ENCODE results near the gene SLC25A23.

SLC25A23 gene

GRCh38 chr19:6424195-6424938 is 35.2 kb downstream of the SLC25A23 start, which contains the start of gene KHSRP:
KHSRP (minus strand) TSS chr19:6424811; CDS start chr19:6424701, 110 bp downstream.
- Mint-ChIP-seq H3K27me3 (no peaks in the 10 kb centered on the region), H3K9me3 (no peaks in the 10 kb centered on the region), H3K4me1 (peaks cover 37% of the 10 kb centered on the region), H3K4me3 (peak within 1 kb of the TSS; percentile 78), H3K27ac (ENCODE audit: low read depth) (peak within 1 kb of the TSS; percentile 72), H3K36me3 (ENCODE audit: insufficient read depth) (peaks cover 17% of the 10 kb centered on the region)
- ATAC-seq (replicated peaks; ENCODE audit: extremely low read depth, poor library complexity, severe bottlenecking) (no peak), DNase-seq (ENCODE audit: low spot score in 2 of 2) (no peak)

- H3K4me1 Mint-ChIP-seq = peaks cover 37% of the 10 kb centered on the region
- DNase-seq (ENCODE audit: low spot score in 2 of 2) (no peak), ATAC-seq (replicated peaks; ENCODE audit: extremely low read depth, poor library complexity, severe bottlenecking) (no peak)
- peak overlapping the region; percentile 48 for H3K27ac Mint-ChIP-seq (ENCODE audit: low read depth)
- H3K9me3 Mint-ChIP-seq = no peaks in the 10 kb centered on the region
- peak overlapping the region; percentile 78 for H3K4me3 Mint-ChIP-seq
- peaks cover 18% of the 10 kb centered on the region for H3K36me3 Mint-ChIP-seq (ENCODE audit: insufficient read depth)
- H3K27me3 Mint-ChIP-seq = no peaks in the 10 kb centered on the region
Measured at GRCh38 chr19:6423499-6424194, 35.9 kb downstream of the SLC25A23 start.

DNA sequence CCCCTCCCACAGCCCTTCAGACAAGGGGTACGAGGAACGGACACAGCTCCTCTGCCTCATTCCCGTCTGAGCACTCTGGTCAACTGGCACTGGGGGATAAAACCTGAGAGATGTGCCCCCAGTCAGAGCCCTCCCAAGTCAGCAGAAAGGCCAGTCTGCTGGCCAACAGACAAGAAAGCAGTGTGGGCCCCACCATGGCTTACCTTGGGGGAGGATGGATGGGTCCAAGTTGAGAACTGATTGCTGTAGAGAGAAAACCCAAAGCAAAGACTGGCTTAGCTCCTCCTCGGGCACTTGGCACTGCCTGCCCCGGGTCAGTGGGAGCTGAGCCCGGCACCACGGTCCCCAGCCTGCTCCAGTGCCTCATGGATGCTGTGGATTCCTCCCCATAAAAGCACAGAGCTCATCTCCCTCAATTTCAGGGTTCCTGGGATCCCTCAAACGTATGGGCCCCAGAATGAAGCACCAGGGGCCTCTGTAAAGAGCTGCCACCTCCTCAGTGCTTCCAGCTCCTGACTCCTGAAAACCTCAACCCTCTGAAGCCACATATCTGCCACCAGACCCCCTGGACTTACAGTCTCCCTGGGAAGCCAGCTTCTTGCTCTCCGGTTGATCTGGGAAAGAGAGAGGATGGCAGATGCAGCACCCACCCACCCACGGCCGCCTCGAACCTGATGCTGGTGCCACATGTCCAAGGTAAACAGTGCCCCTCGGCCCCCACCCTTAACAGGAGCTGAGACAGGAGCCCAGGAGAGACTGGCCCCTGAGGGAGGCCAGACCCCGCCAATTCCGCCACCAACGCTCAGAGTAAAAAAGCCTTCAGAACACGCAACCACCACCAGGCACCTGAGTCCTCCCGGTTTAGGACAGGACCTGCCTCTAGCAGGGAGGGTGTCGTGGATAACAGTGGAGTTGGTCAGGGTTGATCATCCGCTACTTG is 38.2 kb downstream of the SLC25A23 start:
- H3K36me3 Mint-ChIP-seq (ENCODE audit: insufficient read depth) = peaks cover 27% of the 10 kb centered on the region
- peaks cover 37% of the 10 kb centered on the region for H3K4me1 Mint-ChIP-seq
- H3K4me3 Mint-ChIP-seq = no peak overlapping the region
- no peak for ATAC-seq (replicated peaks; ENCODE audit: extremely low read depth, poor library complexity, severe bottlenecking)
- H3K27ac Mint-ChIP-seq (ENCODE audit: low read depth) = no peak overlapping the region
- H3K27me3 Mint-ChIP-seq = no peaks in the 10 kb centered on the region
- no peak for DNase-seq (ENCODE audit: low spot score in 2 of 2)
- no peaks in the 10 kb centered on the region for H3K9me3 Mint-ChIP-seq

DNA sequence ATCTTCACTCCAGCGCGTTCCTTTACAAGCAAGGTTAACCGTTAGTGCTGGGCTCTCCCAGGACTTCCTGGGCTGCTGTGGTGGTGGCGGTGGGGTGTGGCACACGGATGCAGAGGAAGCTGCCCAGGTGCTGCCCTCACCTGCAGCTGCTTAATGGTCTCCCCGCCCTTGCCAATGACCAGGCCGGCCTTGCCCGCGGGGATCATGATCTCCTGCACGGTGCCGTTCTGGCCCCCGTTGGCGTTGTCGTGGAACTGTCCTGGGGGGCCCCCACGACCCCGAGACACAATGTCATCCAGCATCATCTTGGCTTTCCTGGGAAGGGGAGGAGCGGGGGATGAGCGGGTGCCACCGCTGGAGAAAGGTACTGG is 41.0 kb downstream of the SLC25A23 start:
- H3K27ac Mint-ChIP-seq (ENCODE audit: low read depth) = no peak overlapping the region
- no peak overlapping the region for H3K4me3 Mint-ChIP-seq
- DNase-seq (ENCODE audit: low spot score in 2 of 2) = no peak
- H3K27me3 Mint-ChIP-seq = no peaks in the 10 kb centered on the region
- peaks cover 22% of the 10 kb centered on the region for H3K4me1 Mint-ChIP-seq
- no peak for ATAC-seq (replicated peaks; ENCODE audit: extremely low read depth, poor library complexity, severe bottlenecking)
- H3K9me3 Mint-ChIP-seq = no peaks in the 10 kb centered on the region
- peaks cover 38% of the 10 kb centered on the region for H3K36me3 Mint-ChIP-seq (ENCODE audit: insufficient read depth)

GRCh38 chr19:6417713-6418561 is 41.7 kb downstream of the SLC25A23 start:
- Mint-ChIP-seq H3K36me3 (ENCODE audit: insufficient read depth) (peaks cover 38% of the 10 kb centered on the region), H3K4me3 (no peak overlapping the region), H3K4me1 (peaks cover 16% of the 10 kb centered on the region), H3K27me3 (no peaks in the 10 kb centered on the region), H3K27ac (ENCODE audit: low read depth) (no peak overlapping the region), H3K9me3 (no peaks in the 10 kb centered on the region)
- ATAC-seq (replicated peaks; ENCODE audit: extremely low read depth, poor library complexity, severe bottlenecking) (no peak), DNase-seq (ENCODE audit: low spot score in 2 of 2) (no peak)

DNA sequence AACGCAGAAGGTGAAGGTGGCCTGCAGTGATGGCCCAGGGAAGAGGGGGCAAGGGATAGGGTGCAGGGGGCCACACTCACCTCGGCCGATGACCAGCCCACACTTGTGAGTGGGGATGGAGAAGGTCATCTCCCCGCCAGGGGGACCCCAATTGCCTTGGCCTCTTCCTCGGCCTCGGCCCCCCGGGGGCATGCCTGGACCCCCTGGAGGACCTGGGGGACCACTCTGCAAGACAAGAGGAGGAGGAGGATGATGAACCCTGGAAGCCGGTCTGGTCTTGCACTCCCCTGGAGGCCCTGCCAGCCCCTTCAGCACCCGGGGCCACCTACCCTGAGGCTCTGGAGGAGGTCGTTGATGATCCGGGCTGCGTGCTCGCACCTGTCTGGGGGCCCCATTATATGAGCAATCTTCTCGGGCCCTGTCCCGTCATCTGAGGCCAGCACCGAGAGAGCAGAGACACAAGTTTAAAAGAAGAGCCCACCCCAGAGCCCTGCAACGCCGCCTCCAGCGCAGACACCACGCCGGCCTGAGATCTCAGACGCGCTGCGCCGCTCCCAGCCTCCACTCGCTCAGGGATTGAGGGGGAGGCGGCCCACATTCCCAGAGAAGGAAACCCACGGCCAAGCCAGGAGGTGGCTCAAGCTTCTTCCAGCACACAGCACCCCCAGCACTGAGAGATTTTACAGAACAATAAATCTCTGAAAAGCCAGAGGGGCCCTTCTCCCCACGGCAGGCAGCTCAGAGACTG is 42.8 kb downstream of the SLC25A23 start:
- Mint-ChIP-seq H3K4me3 (no peak overlapping the region), H3K27me3 (no peaks in the 10 kb centered on the region), H3K36me3 (ENCODE audit: insufficient read depth) (peaks cover 34% of the 10 kb centered on the region), H3K27ac (ENCODE audit: low read depth) (no peak overlapping the region), H3K4me1 (peaks cover 6% of the 10 kb centered on the region), H3K9me3 (no peaks in the 10 kb centered on the region)
- ATAC-seq (replicated peaks; ENCODE audit: extremely low read depth, poor library complexity, severe bottlenecking) = no peak
- DNase-seq (ENCODE audit: low spot score in 2 of 2) = no peak

DNA sequence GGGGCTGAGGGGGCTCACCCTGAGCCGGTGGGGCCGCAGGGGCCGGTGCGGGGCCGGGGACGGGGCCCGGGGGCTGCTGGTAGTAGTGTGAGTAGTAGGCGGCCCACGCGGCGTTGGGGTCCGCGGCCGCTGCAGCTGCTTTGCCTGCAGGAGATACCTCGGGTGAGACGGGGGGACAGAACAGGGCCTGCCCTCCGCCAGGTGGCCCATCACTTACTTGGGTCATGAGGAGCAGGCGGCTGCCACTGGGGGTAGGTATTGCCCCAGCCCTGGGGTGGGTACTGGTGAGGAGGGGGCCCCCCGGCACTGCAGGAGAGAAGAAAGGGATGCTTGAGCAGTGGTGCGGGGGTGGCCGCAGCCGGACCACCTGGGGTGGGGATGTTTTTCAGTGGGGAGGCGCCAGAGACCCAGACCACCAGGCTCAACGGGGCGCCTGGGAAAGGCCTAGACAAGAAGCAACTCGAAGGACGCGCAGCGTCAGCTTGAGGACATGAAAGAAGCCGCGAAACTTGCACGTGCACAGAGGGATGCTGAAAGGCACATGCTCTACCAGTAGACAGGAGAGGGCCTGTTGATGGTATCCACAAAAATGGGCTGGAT is 43.9 kb downstream of the SLC25A23 start:
- no peak for DNase-seq (ENCODE audit: low spot score in 2 of 2)
- H3K27ac Mint-ChIP-seq (ENCODE audit: low read depth) = no peak overlapping the region
- no peak for ATAC-seq (replicated peaks; ENCODE audit: extremely low read depth, poor library complexity, severe bottlenecking)
- peaks cover 6% of the 10 kb centered on the region for H3K4me1 Mint-ChIP-seq
- H3K27me3 Mint-ChIP-seq = no peaks in the 10 kb centered on the region
- peaks cover 31% of the 10 kb centered on the region for H3K36me3 Mint-ChIP-seq (ENCODE audit: insufficient read depth)
- H3K9me3 Mint-ChIP-seq = no peaks in the 10 kb centered on the region
- H3K4me3 Mint-ChIP-seq = no peak overlapping the region

DNA sequence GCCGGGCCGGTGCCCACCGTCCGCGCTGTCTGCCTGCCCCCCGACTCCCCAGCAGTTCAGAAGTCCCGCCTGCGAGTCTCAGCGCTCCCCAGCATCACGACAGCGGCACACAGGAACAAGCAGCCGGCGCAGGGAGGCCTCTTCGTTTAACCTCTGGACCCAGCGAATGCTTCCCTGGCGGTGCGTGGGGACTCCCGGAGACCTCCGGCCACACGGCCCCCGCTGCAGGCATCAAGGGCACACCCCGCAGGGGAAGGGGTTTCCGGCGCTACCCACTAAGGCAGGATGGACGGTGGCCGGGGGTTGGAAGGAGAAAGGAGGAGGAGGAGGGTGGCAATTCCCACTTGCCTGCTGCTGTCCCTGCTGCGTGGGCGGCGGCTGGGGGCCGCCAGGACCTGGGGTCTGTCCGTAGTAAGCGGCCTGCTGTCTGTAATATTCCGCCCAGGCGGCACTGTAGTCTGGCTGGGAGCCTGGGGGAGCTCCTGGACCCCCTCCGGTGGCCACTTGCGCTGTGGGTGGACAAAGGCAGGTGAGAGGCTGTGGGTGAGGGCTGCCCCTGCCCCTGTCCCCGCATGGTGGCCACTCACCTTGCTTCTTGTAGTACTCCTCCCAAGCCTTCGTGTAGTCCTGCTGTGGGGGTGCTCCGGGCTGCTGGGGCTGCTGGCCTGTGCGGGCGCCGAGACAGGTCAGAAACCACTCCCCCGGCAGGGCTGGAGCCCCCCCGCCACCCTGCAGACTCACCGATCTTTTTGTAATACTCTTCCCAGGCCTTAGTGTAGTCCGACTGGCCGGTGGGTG is 44.6 kb downstream of the SLC25A23 start:
- no peak for DNase-seq (ENCODE audit: low spot score in 2 of 2)
- no peak for ATAC-seq (replicated peaks; ENCODE audit: extremely low read depth, poor library complexity, severe bottlenecking)
- no peak overlapping the region for H3K4me3 Mint-ChIP-seq
- peaks cover 29% of the 10 kb centered on the region for H3K36me3 Mint-ChIP-seq (ENCODE audit: insufficient read depth)
- H3K4me1 Mint-ChIP-seq = peaks cover 4% of the 10 kb centered on the region
- no peaks in the 10 kb centered on the region for H3K27me3 Mint-ChIP-seq
- no peaks in the 10 kb centered on the region for H3K9me3 Mint-ChIP-seq
- no peak overlapping the region for H3K27ac Mint-ChIP-seq (ENCODE audit: low read depth)

DNA sequence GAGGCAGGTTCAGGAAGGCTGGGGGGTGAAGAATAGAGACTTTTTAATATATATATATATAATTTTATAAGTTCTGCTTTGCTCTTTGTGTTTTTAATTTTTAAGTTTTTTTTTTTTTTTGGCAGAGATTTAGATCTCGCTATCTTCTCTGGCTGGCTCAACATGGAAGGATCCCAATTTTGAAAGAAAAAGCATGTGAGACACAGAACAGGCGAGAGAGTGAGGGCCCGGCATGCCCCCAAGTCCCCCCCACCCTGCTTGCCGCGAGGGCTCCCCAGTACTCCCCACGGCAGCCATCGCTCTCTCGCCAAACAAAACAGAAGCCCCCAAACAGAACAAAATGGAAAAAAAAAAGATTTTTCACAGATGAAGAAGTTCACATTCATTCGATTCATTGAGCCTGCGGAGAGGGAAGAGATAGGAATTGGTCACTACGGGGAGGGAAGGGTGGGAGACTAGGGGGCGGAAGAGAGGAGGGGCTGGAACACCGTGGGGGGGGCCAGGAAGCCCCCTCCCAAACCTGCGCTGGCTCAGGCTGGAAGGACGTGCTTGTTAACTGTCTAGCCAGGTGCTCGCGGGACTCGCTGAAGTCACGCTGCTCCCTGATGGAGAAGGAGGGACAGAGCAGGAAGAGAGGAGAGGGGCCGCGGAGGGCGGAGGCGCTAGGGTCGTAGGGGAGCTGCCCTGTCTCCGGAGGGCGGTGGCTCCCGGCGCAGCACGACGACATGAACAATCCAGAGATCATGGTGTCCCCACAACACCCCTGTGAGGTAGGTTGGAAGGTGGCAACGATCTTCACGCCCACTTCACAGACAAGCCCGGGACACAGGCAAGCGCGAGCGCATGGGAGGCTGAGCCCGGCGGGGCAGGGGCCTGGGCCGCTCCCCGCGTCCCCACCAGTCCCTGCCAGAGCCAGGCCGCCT is 45.6 kb downstream of the SLC25A23 start:
- peaks cover 26% of the 10 kb centered on the region for H3K36me3 Mint-ChIP-seq (ENCODE audit: insufficient read depth)
- no peak for ATAC-seq (replicated peaks; ENCODE audit: extremely low read depth, poor library complexity, severe bottlenecking)
- DNase-seq (ENCODE audit: low spot score in 2 of 2) = no peak
- H3K4me1 Mint-ChIP-seq = no peaks in the 10 kb centered on the region
- H3K4me3 Mint-ChIP-seq = no peak overlapping the region
- no peaks in the 10 kb centered on the region for H3K27me3 Mint-ChIP-seq
- no peaks in the 10 kb centered on the region for H3K9me3 Mint-ChIP-seq
- H3K27ac Mint-ChIP-seq (ENCODE audit: low read depth) = no peak overlapping the region

DNA sequence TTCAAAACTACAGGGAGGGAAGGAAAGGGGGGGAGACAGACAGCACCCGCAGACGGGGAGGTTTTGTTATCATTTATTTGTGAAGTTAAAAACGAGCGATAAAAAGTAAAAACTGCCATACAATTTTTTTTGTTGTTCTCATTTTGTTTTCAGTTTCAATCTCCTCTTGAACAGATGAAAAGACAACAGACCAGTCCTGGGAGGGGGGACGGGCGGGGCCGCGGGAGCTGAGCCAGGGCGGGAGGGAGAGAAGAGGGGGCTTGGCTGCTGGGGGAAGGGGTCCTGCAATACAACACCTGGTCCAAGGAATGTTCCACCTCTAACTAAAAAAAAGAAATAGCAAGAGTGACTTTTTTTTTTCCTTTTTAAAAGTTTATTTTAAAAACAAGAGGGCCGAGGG is 46.3 kb downstream of the SLC25A23 start:
- no peaks in the 10 kb centered on the region for H3K9me3 Mint-ChIP-seq
- DNase-seq (ENCODE audit: low spot score in 2 of 2) (no peak), ATAC-seq (replicated peaks; ENCODE audit: extremely low read depth, poor library complexity, severe bottlenecking) (no peak)
- no peaks in the 10 kb centered on the region for H3K27me3 Mint-ChIP-seq
- H3K4me1 Mint-ChIP-seq = no peaks in the 10 kb centered on the region
- H3K36me3 Mint-ChIP-seq (ENCODE audit: insufficient read depth) = peaks cover 23% of the 10 kb centered on the region
- H3K4me3 Mint-ChIP-seq = no peak overlapping the region
- no peak overlapping the region for H3K27ac Mint-ChIP-seq (ENCODE audit: low read depth)
